Stomach smooth muscle (tissue), 2 donors: Measurements from ENCODE around the gene PBX4.

Experiments used
- H3K27ac ChIP-seq: one replicate; pipeline ENCODE4 v1.7.0; 2013; ENCODE audit warnings: mild to moderate bottlenecking, low read length, inconsistent platforms
- H3K27me3 ChIP-seq, 2 donors: one replicate each; pipeline ENCODE4 v1.7.0; 2013; ENCODE audit warnings: low read length in 2 of 2; ENCODE audit not compliant: insufficient read depth in 2 of 2, control insufficient read depth in 1 of 2
- H3K36me3 ChIP-seq, 2 donors: one replicate each; pipeline ENCODE4 v1.7.0; 2013; ENCODE audit warnings: low read length in 2 of 2; ENCODE audit not compliant: control insufficient read depth in 2 of 2, insufficient read depth in 2 of 2
- H3K4me1 ChIP-seq: one replicate; pipeline ENCODE4 v1.7.0; 2013; ENCODE audit warnings: low read length; ENCODE audit not compliant: control insufficient read depth, insufficient read depth
- H3K4me3 ChIP-seq, 2 donors: one replicate each; pipeline ENCODE4 v1.7.0; 2013; ENCODE audit warnings: low read length in 2 of 2
- H3K9ac ChIP-seq, 2 donors: one replicate each; pipeline ENCODE4 v1.7.0; 2013; ENCODE audit warnings: low read length in 2 of 2, mild to moderate bottlenecking in 1 of 2
- H3K9me3 ChIP-seq, 2 donors: one replicate each; pipeline ENCODE4 v1.7.0; 2013; ENCODE audit warnings: low read length in 2 of 2; ENCODE audit not compliant: control insufficient read depth in 2 of 2
- donor health status: healthy.
- donor health status: Pancreatic carcinoma.

PBX4 gene

DNA sequence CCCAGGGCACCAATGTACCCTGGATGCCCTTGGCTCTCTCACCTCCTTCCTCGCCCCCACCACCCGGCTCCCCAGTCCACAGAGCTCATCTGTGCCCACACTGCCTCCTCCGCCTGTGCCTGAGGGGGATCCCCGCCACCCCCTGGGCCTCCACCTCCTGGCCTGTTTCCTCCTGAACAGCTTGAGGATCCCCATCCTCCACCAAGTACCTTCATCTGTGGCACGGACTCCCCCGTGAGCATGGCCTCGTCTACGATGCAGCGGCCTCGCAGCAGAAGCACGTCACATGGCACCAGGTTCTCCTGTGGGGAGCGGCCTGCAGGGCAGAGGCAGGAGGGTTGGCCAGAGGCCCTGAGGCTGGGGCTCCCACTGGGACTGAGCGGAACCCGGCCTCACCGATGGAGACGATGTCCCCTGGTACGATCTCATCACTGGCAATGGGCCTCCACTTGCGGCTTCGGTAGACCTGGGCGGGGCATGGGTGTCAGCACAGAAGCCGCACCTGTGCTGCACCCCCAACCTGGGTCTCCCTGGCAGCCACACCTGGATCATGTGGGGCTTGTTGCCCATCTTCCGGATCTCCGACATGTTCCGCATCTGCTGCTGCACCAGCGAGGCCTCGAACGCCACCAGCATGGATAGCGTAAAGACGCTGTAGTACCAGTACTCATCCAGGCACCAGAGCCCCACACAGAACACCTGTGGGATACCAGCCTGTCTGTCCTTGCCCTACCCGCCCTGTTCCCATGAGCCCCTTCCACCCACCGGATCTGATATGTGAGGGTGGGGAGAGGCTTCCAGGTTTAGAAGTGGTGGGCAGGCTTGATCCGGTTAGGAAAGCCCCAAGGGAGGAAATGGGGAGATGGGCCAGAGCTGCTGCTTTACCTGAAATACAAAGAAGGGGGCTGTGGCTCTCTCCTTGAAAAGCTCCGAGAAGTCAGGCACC lies 38.2 kb upstream of the PBX4 start:
- Histone ChIP-seq H3K4me3 (no peak overlapping the region), H3K27me3 (no peaks in the 10 kb centered on the region), H3K4me1 (peaks cover 2% of the 10 kb centered on the region), H3K36me3 (peaks cover 59 to 66% of the 10 kb centered on the region in 2 donors), H3K9me3 (no peaks in the 10 kb centered on the region), H3K9ac (no peak overlapping the region), H3K27ac (no peak overlapping the region)

DNA sequence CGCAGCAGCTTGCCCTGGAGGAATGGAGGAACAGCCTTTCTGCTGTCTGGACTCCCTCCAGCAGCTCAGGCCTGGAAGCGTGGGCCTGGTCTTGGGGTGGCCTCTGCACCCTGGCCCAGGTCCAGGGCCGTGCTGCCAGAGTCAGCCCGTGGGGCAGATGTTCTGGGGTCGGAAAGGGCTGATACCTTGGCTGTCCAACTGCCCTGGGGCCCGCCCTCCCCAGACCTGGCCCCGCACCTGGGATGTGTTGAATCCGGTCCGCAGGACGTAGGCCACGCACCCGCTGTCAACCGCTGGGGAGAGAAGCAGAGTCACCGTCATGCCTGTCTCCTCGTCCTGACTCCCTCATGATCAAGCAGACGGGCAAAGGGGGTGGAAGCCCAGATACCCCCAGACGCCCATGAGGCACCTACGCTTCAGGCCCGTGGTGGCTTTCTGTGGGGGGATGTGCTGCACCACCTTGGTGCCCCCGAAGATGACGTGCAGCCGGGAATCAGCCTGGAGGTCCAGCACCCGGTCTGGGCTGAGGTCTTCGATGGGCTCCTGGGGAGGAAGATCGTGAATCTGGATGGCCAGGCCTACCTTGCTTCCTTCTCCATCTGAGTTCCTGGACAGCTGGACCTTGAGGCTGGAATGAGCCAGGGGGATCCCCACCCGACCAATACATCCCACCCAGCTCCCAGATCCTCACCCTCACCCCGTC lies 37.3 kb upstream of the PBX4 start:
- no peak overlapping the region for H3K4me3 ChIP-seq
- H3K9me3 ChIP-seq, result no peaks in the 10 kb centered on the region
- no peaks in the 10 kb centered on the region for H3K27me3 ChIP-seq
- no peaks in the 10 kb centered on the region for H3K4me1 ChIP-seq
- peaks cover 69 to 75% of the 10 kb centered on the region in 2 donors for H3K36me3 ChIP-seq
- no peak overlapping the region for H3K27ac ChIP-seq
- H3K9ac ChIP-seq, result no peak overlapping the region

DNA sequence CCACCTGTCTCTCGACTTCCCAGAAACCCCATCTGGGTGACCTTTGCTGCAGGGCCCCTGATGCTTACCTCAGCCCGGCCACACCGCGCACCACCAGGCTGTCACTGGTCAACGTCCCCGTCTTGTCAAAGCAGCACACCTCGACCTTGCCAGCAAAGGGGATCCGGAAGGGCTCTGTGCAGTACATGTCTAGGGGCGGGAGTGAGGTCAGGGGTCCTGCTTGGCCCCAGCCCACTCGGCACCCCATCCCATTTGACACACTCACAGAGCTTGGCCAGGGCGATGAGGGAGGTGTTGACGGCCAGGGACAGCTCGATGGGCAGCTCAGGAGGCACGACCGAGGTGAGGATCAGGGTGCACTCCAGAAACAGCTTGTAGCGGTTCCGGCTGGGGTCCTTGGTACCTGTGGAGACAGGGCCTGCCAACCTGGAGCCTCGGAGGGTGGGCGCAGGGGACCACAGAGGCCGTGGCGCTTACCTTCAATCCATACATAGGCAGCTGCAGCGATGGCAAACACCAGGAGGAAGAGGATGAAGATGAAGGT lies 36.6 kb upstream of the PBX4 start:
- Histone ChIP-seq H3K27me3 (no peaks in the 10 kb centered on the region), H3K9me3 (no peaks in the 10 kb centered on the region), H3K9ac (no peak overlapping the region), H3K4me3 (no peak overlapping the region), H3K36me3 (peaks cover 72 to 81% of the 10 kb centered on the region in 2 donors), H3K27ac (no peak overlapping the region), H3K4me1 (no peaks in the 10 kb centered on the region)

DNA sequence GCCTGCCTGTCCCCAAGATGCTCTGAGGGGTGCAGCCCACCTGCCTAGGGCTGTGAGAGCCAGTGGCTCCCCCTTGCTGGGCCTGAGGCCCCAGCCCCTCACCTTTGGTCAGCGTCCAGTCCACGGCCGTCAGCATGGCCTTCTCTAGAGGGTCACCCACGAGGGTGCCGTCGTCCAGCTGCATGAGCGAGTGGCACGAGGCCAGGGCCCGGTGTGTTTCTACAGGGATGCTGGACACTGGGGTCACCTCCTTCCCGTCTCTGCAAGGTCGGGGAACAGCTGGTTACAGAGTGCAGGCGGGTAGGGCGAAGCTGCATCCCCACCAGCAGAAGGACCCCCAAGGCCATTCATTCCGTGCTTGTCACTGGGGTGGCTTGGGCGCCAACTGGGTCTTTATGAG lies 36.0 kb upstream of the PBX4 start:
- Histone ChIP-seq H3K4me1 (no peaks in the 10 kb centered on the region), H3K27me3 (no peaks in the 10 kb centered on the region), H3K36me3 (peaks cover 73 to 78% of the 10 kb centered on the region in 2 donors), H3K4me3 (no peak overlapping the region), H3K9me3 (no peaks in the 10 kb centered on the region), H3K27ac (no peak overlapping the region), H3K9ac (no peak overlapping the region)

GRCh38 chr19:19653597-19654147 lies 35.2 kb upstream of the PBX4 start:
- Histone ChIP-seq H3K4me1 (no peaks in the 10 kb centered on the region), H3K4me3 (no peak overlapping the region), H3K27ac (no peak overlapping the region), H3K36me3 (peaks cover 75 to 77% of the 10 kb centered on the region in 2 donors), H3K9me3 (no peaks in the 10 kb centered on the region), H3K27me3 (no peaks in the 10 kb centered on the region), H3K9ac (no peak overlapping the region)

DNA sequence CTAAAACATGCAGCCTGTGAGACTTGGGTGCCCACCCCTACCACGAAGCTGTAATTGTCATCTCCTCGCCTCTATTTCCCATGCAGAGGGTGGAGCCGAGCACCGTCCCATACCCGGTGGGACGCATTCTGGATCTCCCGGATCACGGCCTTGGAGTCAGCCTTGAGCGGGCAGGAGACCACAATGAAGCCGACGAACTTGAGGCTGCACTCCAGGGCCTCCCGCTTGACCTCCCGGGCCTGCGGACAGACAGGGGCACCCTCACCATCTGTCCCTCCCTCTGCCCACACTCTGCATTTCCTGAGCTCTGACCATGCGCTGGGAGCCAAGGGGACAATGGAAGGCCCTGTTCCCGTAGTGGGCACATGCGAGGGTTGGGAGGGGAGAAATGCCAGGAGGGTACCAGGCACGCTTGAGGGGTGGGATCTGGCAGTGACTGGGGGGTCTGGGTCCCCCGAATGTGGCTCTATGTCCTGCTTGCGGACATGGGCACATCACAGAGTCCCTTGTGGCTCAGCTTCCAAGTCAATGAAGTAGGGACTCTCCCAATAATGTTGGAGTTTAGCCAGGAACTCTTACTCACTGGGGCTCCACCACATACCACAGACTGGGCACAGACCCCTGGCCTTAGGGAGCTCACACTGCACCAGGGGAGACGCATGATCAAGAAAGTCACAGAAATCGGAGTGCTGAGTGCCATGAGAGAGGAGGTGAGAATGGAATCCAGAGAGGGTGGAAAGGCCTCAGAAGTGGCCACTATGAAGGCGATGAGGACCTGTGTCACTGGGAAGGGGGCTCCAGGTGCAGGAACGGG lies 34.2 kb upstream of the PBX4 start:
- Histone ChIP-seq H3K4me1 (no peaks in the 10 kb centered on the region), H3K36me3 (peaks cover 70 to 71% of the 10 kb centered on the region in 2 donors), H3K4me3 (no peak overlapping the region), H3K27me3 (no peaks in the 10 kb centered on the region), H3K27ac (no peak overlapping the region), H3K9ac (no peak overlapping the region), H3K9me3 (no peaks in the 10 kb centered on the region)

GRCh38 chr19:19651076-19651475 lies 32.6 kb upstream of the PBX4 start:
- Histone ChIP-seq H3K27me3 (no peaks in the 10 kb centered on the region), H3K4me1 (no peaks in the 10 kb centered on the region), H3K36me3 (peaks cover 64% of the 10 kb centered on the region in 2 donors), H3K4me3 (no peak overlapping the region), H3K9ac (no peak overlapping the region), H3K9me3 (no peaks in the 10 kb centered on the region), H3K27ac (no peak overlapping the region)

GRCh38 chr19:19650331-19650730 lies 31.8 kb upstream of the PBX4 start:
- Histone ChIP-seq H3K4me3 (no peak overlapping the region), H3K36me3 (peaks cover 57 to 61% of the 10 kb centered on the region in 2 donors), H3K27ac (no peak overlapping the region), H3K4me1 (no peaks in the 10 kb centered on the region), H3K9ac (no peak overlapping the region), H3K9me3 (no peaks in the 10 kb centered on the region), H3K27me3 (no peaks in the 10 kb centered on the region)

DNA sequence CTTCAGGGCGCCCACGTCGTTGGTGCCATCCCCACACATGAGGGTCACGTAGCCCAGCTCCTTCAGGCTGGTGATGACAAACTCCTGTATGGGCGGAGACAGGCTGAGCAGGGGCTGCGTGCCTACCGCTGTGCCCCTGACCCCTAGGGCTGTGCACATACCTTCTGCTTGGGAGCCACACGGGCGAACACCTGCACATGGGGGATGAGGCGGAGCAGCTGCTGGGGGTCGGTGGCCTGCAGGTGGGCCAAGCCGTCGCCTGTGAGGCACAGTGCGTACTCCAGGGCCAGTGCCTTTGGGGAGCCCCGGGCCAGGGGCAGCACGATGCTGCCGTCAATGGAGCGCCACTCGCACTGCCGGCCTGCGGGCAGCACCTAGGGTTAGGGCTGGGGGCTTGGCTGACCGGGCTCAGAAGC lies 31.1 kb upstream of the PBX4 start:
- H3K36me3 ChIP-seq, result peaks cover 49 to 55% of the 10 kb centered on the region in 2 donors
- no peaks in the 10 kb centered on the region for H3K4me1 ChIP-seq
- H3K9ac ChIP-seq, result no peak overlapping the region
- no peaks in the 10 kb centered on the region for H3K9me3 ChIP-seq
- no peak overlapping the region for H3K4me3 ChIP-seq
- no peaks in the 10 kb centered on the region for H3K27me3 ChIP-seq
- no peak overlapping the region for H3K27ac ChIP-seq

DNA sequence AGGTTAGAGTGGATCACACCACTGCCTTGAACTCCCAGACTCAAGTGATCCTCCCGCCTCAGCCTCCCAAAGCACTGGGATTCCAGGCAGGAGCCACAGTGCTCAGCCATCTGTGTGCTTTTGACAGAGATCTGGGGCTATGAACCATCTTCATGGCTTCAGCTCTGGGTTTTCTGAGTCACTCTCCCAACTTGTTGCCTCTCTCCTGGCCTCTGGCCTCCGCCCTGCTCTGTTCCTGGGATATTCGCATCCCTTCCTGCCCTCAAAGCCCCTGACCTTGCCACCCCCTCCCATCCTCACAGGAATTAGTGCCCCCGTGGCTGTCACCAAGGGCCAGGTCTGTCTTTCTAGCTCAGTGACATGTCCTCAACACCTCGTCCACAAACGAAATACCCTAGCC lies 30.7 kb upstream of the PBX4 start:
- H3K9ac ChIP-seq, result no peak overlapping the region
- no peaks in the 10 kb centered on the region for H3K27me3 ChIP-seq
- H3K4me3 ChIP-seq, result no peak overlapping the region
- H3K27ac ChIP-seq, result no peak overlapping the region
- peaks cover 45 to 51% of the 10 kb centered on the region in 2 donors for H3K36me3 ChIP-seq
- H3K9me3 ChIP-seq, result no peaks in the 10 kb centered on the region
- no peaks in the 10 kb centered on the region for H3K4me1 ChIP-seq
